GF-D8 (cell line): ENCODE measurements around the gene GTPBP2.

Experiments used
- DNase-seq: peaks from one replicate; lab custom pipeline; 2025; lab: John Stamatoyannopoulos, UW

Gene GTPBP2

GRCh38 chr6:43575772-43576551, 53.1 kb downstream of the GTPBP2 start, which contains the start of the genes POLH and XPO5:
Gene POLH, plus strand, starts transcription at chr6:43576185. Its CDS starts 6,135 bp downstream, at chr6:43582320.
Gene XPO5, minus strand, starts transcription at chr6:43576038. Its CDS starts 174 bp downstream, at chr6:43575864.
- DNase-seq, result peak; percentile 73

DNA sequence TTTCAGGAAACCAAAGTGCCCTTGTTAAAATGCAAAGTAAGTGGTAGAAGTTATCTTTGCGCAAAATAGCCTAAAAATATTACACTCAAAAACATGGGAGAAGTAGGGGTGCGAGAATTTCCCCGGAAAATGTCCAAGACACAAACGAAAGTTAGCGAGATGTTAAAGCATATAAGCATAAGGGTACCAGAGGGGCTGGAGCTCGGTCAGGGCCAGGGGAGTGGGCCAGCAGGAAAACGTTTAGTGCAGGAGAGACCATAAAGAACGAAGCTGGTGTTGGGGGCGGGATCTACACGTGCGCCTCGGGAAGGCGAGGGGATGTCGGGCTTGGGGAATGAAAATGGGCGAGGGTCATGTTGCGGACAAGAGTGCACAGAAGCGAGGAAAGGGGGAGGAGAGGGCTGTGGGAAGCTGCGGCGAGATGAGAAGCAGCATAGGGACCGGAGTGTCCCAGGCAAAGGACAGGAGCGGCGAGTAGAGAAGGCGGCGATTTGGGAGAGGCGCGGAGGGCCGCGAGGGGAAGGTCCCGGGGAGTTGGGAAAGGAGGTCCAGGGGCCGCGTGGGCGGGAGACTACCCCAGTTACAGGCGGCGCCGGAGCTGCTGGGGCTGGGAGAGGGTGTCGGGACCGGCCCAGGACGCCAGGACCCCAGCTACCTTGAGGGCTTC, 53.8 kb downstream of the GTPBP2 start:
- no peak for DNase-seq

DNA sequence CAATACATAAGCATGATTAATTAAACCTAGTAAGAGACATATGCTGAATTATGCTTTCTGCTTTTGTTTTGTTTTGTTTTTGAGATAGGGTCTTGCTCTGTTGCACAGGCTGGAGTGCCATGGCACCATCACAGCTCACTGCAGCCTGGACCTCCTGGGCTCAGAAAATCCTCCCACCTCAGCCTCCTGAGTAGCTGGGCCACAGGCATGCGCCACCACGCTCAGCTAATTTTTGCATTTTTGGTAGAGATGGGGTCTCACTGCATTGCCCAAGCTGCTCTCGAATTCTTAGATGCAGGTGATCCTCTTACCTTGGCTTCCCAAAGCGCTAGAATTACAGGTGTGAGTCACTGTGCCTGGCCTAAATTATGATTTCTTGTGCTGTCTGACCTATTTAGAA, 57.0 kb downstream of the GTPBP2 start:
- no peak for DNase-seq

- DNase-seq, result no peak
Observed at GRCh38 chr6:43570876-43571441, 58.1 kb downstream of the GTPBP2 start.
